ENCODE data around the gene C14orf132.
"Not testable (repeated sequence)": the region's sequence is repeated elsewhere in the genome, so short reads cannot be mapped to it uniquely, and the experiment has no call there.

Gene C14orf132

DNA sequence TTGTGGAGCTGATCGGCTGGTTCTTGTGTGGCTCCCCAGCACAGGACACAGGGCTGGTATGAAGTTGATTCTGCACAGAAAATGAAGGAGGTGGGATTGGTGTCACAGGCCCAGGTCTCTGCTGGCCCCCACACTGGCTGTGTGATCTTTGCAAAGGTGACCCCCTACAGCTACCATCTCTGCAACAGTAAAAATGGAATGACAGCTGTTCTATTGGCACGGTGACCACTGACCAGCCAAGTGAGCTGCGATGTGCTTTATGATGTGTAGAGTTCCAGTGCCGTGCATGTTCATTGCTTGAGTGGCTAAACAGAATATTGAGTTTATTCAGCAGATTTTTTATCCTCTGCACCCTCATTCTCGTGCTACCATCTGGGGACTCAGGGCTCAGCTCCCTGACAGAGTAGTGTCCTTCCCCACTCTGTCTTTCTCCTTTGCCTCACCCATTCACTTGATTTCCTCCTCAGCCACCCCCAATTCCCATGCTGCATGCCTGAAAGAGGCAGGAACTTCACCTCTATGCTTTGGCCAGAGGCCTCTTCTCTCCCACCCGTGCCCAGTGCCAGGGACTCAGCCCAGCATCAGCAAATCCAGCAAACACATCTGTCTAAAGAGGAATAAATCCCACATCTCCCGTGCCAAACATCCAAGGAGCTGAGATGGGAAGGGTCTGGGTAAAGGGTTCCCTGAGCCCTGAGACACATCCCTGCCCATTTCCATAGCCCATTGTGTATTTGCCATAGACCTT, 21.2 kb downstream of the C14orf132 start:
- DNase-seq, result no peak

DNA sequence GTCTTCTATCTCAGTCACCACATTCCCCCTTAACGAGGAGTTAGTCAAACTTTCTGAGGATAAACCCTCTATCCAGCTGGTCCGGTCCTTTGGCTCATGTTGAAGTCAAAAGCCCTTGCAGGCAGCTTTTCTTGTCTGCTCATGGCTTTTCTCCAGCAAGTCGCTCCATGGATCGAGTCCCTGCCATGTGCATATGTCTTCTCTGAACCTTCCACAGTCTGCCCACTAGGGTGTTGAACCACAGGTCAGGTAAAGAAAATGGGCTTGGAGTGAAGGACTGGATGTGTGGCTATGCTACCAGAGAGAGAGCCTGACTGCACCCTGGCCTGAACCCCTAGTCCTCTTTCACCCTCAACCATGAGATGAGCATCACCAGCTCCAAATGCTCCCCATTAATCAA, 22.8 kb downstream of the C14orf132 start:
- DNase-seq, result no peak

DNA sequence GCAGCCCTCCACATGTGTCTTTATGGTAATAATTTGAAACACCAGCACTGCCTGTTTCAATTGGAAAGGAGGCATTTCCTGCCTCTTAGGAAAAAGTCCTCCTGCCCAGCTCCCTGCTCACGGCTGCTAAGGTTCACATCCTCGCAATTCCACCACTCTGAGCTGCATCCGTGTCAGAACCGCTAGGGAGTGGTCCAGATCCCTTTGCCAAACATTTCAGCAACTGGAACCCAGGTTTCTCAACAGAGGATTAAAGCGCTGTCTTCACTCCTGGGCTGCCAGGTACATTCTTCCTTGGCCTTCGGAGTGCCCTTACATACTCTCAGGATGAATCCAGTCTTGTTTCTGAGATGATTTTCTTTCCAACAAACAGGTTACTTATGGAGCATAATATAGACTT, 23.3 kb downstream of the C14orf132 start:
- no peak for DNase-seq

DNA sequence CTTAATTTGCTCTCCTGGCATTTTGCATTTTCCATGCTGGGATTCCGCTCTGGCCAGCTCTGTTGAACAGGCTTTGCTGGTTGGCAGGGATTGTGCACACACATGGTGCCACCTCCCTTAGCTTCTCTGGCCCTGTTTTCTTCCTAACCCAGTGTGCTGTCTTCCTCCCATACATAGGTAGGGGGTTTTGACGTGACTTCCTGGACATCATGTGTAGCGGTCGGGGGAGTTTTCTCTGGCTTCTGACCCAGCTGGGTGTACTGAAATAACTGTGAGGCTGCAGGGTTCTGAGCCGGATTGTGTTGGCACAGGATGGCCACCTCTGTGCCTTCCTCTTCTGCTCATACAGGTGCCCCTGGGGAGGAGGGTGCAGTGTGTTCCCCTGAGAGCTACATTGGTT, 25.7 kb downstream of the C14orf132 start:
- no peak for DNase-seq

DNA sequence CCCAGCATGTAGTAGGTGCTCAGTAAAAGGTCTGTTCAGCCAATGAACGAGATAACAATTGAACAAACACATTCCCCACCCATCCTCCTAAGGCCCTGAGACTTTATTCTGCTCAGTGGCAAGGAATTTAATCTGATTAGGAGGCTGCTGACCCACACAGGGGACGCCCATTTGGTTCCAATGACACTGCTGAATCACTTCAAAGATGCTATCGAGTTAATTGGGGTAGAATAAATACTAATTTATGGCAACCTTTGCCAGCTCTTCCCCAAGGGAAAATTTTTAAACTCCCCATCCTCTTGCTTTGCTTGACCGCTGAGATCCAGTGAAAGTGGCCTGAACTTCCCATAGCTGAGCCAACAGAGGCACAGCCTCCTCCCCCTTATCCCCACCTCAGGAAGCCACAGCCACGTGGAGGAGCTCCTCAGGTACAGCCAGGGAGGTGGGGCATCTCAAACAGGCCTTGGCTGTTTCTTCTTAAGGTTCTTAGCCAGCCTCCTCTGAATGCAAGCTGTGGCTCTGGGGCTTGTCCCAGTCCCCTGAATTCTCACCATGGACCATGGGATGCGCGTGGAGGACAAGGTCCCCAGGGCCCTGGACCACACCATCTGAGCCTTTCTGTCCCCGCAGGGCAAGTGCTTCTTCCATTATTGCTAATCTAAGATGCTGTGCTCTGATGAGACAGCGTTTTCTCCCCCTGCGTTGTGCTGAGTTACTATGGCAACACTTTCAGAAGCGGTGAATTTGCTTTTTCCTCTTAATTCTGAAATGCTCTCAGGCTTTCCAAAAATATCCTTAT, 26.7 kb downstream of the C14orf132 start:
- DNase-seq, result peak; percentile 19

DNA sequence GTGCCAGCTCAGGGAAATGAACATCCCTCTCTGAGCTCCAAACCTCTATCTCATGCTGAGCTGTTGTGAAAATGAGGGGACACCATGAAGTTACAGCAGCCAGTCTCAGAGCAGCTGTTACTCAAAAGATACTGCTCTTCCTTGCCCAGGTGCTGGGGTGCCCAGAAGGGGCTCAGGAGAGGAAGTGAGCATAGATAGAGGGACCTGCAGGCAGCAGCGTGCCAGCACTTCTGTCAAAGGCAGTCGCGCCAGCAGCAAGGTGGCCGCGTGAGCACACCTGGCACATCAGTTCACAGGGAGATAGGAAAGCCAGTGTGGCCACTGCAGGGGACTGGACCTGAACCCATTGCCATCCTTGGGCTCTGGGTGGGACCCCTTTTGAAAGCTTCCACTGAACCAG, 27.8 kb downstream of the C14orf132 start:
- no peak for DNase-seq

DNA sequence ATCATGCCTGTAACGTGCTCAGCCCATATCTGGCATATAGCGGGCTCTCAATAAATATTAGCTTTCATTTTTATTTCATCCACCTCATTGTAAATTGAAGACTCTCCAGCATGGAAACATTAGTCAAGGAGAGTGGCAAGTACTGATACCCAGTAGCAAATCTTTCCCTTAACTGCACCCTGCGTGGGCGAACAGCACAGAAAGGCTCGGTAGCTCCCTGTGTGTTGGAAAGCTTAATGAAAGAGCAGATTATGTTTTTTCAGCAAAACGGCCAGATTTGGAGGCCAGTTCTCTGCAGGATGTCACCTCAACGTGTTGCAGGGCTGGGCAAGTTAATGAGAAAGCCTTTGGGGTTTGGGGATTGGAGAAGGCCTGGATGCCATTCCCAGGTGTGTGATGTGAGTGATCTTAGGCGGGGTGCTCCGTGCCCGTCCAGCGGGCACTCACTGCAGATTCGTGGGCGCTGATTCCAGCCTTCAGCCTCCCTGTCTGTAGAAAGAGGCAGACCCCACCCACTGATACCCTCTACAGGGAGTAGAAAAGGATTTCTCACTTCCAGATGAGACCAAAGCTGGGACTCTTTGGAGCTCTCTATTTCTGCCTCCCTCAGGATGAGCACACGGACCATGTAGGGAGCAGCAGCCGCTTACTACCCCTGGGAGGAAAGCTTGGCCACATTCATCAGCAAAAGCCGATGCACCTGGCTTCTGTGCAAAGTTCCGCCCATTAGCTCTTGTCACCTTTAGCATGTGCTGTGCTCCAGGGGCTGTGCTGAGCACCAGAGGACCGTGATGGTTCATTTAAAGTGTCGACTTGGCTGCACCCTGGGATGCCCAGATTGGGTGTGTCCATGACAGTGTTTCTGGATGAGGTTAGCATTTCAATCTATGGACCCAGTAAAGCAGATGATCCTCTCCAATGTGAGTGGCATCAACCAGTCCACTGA, 29.1 kb downstream of the C14orf132 start:
- DNase-seq, result no peak

DNA sequence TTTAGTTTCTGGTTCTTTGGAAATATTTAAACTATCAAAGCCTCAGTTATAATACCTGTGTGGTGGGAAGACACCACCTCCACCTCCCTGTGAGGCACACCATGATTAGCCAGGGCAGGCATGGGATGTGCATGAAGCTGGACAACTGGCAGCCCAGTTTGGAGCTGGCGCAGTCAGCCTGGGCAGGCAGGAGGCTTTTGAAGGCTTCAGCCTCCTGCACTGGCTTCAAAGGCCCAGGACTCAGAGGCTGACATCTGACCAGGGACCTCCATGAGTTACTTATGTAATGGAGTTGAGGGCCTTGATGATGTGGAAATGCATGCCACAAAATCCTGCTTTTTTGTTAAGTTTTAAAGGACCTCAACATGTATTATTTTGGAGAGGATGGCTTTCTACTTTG, 30.3 kb downstream of the C14orf132 start:
- no peak for DNase-seq

DNA sequence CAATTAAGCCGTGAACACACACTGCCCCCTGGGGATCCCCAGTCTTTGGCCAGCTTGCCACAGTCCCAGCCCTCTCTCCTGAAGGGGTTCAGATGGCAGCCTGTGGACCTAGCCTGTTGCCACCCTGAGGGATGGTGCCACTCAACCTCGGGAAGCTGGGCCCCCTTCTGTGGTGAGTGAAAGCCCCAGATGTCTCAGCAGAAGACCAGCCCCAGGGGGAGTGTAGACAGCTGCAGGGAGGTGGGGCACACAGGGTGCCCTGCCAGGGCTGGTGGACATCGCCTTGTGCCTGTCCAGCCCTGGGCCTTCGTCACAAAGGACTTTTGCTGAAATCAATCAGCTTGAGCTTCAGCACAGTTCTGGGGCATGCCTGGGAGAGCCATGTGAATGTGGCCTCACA, 32.4 kb downstream of the C14orf132 start:
- no peak for DNase-seq

DNA sequence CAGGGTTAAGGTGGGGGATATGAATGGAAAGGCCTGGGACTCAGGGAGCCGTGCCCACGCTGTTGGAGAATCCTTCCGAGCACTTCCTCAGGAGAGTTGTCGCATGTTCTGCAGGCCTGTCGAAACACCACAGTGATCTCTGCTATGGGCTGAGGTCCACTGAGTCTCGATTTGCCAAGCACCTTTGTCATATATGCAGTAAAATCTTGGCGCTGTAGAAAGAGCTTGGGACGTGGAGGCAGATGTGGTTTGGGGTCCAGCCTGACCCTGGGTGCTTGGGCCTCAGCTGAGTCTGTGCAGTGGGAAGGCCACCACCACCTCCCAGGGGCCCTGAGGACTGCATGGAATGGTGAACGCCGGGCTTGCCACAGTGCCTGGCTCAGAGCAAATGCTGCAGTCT, 32.9 kb downstream of the C14orf132 start:
- DNase-seq, result no peak

DNA sequence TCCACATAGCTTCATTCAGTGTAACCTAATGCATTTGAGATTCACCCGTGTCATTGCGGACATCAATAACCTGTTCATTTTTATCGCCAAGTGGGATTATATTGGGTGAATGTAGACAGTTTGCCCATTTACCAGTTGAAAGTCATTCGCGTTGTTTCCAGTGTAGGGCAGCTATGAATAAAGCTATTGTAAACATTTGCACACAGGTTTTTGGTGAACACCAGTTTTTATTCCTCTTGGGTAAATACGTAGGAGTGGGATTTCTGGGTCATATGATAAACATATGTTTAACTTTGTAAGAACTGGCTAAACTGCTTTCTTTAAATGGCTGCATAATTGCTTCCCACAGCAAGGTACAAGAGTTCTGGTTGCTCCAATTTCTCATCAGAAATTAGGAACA, 33.6 kb downstream of the C14orf132 start:
- DNase-seq, result no peak

DNA sequence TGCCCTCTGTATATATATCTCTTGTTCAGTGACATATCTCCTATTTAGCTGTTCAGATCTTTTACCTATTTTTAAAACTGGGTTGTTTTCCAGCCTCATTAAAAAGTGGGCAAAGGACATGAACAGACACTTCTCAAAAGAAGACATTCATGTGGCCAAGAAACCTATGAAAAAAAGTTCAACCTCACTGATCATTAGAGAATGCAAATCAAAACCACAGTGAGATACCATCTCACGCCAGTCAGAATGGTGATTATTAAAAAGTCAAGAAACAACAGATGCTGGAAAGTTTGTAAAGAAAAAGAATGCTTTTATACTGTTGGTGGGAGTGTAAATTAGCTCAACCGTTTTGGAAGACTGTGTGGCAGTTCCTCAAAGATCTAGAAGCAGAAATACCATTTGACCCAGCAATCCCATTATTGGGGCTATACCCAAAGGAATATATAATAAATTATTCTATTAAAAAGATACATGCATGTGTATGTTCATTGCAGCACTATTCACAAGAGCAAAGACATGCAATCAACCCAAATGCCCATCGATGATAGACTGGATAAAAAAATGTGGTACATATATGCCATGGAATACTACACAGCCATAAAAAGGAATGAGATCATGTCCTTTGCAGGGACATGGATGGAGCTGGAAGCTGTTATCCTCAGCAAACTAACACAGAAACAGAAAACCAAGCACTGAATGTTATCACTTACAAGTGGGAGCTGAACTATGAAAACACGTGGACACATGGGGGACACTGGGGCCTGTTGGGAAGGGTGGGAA, 34.3 kb downstream of the C14orf132 start:
- not testable (repeated sequence) for DNase-seq

DNA sequence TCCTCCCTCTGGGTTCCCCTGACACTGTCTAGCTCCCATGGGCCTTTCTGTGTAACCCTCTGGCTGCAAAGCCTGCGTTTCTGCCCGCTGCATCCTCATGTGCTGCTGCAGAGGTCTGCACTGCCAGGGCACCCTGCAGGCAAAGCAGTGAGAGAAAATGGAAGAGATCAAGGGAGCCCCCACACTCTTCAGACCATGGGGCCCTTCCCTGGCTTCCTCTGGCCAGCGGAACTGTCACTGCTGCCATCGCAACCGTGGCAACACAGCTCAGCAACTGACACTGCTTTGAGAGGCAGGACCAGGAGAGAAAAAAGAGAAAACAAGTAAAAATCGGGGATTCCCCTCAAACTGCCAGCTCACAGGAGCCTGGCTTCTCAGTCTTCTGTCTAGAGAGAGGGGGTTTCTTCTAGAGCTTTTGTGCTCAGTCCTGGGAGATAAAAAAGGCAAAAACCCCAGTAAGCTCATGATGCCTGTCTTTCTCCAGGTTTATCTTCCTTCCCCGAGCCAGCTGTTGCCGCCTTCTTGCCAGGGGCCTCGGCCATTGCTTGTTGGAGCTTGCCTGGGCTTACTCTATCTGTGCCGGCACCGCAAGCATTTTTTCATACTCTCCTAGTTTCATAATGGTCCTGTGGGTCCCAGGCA, 38.9 kb downstream of the C14orf132 start:
- no peak for DNase-seq

DNA sequence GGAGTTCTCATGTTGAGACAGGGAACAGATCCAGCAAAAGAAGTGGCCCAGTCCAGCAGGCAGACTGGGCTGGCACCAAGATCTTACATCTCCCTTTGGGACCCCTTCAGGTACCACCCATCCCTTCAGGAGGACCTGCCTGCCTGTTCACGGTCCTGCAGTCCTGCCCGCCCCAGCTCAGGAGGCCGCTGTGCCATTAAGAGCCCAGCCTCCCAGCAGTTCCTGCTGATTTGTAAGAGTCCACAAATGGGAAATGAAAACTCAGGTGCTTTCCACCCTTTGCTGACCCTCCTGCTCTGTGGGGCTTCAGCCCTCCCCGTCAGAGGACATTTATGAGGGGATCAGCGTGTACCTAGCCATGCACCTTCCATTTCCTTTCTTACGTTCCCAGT, 39.5 kb downstream of the C14orf132 start:
- DNase-seq, result no peak

DNA sequence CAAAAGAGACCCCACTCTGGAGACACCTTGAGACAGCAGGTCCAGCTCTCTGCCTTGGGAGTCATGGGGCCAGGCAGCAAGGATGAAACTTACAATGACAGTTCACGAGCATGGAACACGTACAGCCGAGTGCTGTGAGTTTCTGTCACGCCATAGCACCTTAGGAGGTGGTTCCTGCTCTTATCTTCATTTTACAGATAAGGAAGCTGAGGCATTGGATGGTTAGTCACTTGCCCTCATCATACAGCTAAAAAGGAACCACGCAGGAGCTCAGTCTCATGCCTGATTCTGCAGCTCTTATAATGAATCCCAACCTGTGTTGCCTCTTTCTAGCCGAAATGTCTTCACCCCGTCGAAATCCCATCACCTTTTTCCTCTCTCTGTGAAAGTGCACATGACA, 39.9 kb downstream of the C14orf132 start:
- DNase-seq, result no peak

DNA sequence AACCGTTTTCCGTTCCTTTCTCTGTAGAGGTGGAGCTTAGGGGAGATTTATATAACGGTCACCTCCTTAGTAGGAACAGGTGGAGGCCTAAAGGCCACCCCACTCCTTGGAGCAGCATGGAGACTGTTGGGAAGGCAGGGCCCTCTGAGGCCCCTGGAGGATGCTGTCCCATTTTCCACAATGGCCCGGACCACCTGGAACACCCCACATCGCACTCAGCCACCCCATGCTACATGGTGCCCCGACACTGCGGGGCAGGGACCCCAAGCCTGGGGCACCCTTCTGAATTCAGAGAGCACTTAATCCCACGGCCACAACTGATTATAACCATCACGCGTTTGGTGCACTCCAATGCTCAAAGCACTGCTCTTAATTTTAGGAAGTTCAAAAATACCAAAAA, 41.4 kb downstream of the C14orf132 start:
- DNase-seq, result no peak

DNA sequence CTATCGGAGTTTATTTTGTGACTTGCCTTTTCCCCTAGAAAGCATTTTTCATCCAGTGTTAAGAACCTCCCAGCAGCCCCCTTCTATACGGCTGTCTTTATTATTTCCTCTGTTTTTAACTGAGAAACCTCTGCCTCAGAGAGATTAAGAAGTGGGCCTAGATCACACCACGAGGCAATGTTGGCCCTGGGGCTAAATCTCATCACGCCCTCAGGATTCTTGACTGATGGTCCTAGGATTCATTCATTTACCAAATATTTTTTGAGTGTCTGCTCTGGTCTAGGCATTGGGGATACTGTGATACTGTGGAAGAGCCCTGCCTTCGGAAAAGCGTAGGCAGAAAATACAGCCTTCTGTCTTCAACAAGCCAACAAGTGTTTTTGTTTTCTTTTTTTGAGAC, 42.1 kb downstream of the C14orf132 start:
- no peak for DNase-seq

DNA sequence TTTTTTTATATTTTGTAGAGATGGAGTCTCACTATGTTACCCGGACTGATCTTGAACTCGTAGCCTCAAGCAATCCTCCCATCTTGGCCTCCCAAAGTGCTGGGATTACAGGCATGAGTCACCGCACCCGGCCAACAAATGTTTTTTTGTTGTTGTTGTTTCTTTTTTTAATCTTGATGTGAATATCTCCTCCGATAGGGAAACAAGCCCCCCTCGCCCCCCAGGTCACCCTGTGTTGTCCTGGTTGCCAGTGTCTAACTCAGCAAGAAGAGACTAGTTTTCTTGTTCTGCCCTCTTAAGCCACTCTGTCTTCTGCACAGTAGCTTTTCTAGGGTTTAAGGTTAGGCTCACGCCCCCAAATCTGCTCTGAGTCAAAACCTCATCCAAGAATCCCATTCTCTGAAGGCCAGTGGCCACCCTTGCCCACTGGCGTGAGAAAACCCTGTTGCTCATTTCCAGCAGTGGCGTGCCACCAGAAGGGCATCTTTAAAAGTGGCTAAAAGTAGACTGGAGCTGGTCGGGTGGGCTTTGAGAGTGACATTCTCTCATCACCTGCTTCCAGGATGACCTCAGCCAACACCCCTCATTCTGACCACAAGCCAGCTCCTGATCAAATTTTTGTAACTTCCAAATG, 42.7 kb downstream of the C14orf132 start:
- DNase-seq, result no peak

DNA sequence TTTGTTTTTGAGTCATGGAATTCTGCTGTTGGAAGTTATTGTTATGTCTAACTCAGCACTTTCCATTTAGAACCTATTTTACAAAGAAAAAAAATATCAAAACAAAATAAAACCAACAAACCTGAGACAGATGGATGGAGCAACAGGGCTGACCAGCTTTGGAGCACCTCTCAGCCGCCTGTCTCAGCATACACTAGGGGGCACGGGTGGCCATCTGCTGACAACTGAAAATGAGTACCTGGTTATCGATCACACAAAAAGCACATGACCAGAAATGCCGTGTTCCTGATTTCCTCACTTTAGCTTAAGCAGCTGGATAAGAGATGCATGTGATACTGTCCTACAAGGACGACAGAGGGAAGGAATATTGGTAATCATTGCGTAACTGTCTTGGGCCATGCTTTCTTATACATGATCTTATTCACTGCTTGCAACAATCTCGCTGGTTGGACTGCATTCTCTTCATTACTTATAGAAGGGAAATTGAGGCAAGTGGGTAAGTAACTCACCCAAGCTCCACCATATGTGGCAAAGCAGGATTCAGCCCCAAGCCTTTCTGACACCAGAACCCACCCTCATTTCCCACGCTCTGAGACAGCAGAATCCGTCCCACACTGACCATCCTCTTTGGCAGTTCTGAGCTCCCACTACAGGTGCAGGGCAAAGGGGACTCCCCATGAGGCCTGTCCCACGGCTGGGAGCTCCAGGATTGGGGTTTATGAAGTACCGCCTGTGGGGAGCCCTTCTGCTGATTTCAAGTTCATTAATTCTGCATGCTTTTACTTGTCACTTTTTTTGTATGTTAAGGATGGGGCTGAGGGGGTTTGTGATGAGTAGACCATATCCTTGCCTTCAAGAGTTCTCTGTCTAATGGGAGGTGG, 43.5 kb downstream of the C14orf132 start:
- DNase-seq, result no peak

DNA sequence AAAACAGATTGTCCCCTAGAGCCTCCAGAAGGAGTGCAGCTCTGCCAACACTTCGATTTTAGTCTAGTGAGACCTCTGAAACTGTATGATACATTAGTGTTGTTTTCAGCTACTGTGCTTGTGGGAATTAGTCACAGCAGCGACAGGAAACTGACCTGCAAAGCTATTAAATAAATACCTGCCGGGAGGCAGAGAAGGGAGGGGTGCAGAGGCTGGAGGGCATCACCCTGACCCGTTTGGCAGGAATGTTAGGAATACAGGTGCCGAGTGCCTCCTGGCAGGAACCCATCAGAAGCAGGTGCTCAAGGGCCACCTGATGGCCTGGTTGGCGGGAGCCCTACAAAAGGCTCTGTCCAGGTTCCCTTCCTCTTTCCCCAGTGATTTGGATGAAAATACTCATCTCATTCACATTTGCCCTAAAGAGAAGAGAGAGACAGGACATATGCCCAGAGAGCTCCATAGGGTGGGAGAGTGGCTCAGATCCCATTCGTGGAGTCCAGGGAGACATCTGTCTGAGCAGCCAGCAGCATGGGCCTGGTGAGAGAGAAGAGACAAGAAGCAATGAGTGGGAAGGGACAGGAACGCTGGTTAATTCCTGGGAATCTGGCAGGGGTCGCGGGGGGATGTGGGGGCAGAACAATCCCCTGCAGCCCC, 44.6 kb downstream of the C14orf132 start:
- DNase-seq, result no peak

All from NCI-H2227 treated with DMSO at 0.1 percent for 48 hours (cell line).